BE2C (cell line): ENCODE measurements around the gene CDH23.

Source experiments
- DNase-seq: peaks from one replicate; pipeline ENCODE4 v3.0.0-alpha.2; 2020
- H3K27me3 ChIP-seq: fragments of 250-450 bp; sonication (Bioruptor Pico); 2 replicates; pipeline ENCODE4 v1.5.1; 2020; ENCODE audit warnings: mild to moderate bottlenecking
- H3K36me3 ChIP-seq: fragments of 250-450 bp; sonication (Bioruptor Pico); 2 replicates; pipeline ENCODE4 v1.5.1; 2020; ENCODE audit warnings: mild to moderate bottlenecking
- H3K4me1 ChIP-seq: fragments of 250-450 bp; sonication (Bioruptor Pico); 2 replicates; pipeline ENCODE4 v1.5.1; 2020
- H3K4me3 ChIP-seq: 2 replicates; pipeline ENCODE4 v1.5.1; 2011; ENCODE audit warnings: low read depth, low read length
- H3K9me3 ChIP-seq: fragments of 250-450 bp; sonication (Bioruptor Pico); 2 replicates; pipeline ENCODE4 v1.5.1; 2020
- TF ChIP-seq, protein P1 (sequence below): IDR thresholded peaks from 2 replicates; pipeline ENCODE4 v1.5.1; 2012; ENCODE audit warnings: mild to moderate bottlenecking, low read depth, low read length

The CDH23 gene

DNA sequence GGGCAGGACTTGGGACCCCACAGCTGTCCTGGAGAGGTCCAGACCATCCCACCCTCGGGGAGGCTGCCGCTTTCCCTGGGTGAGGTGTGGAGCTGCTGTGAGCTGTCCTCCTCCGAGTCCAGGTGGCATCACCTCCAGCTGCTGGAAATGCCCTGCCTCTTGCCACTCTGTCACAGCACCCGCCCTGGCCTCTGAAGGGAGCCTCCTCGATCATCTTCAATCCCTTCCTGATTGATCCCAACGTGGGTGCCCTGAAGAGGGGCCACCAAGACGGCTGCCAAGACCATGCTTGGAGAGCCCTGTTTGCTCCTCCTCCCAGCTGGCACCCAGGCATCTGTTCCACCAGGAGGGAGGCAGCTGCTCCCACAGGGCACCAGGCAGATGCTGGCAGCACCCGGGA lies 318.3 kb downstream of the CDH23 start:
- no peaks in the 10 kb centered on the region for H3K4me1 ChIP-seq
- H3K9me3 ChIP-seq: no peaks in the 10 kb centered on the region
- DNase-seq: no peak
- H3K4me3 ChIP-seq: no peak overlapping the region
- no peaks in the 10 kb centered on the region for H3K36me3 ChIP-seq
- no peaks in the 10 kb centered on the region for H3K27me3 ChIP-seq
- TF ChIP-seq, protein P1, sequence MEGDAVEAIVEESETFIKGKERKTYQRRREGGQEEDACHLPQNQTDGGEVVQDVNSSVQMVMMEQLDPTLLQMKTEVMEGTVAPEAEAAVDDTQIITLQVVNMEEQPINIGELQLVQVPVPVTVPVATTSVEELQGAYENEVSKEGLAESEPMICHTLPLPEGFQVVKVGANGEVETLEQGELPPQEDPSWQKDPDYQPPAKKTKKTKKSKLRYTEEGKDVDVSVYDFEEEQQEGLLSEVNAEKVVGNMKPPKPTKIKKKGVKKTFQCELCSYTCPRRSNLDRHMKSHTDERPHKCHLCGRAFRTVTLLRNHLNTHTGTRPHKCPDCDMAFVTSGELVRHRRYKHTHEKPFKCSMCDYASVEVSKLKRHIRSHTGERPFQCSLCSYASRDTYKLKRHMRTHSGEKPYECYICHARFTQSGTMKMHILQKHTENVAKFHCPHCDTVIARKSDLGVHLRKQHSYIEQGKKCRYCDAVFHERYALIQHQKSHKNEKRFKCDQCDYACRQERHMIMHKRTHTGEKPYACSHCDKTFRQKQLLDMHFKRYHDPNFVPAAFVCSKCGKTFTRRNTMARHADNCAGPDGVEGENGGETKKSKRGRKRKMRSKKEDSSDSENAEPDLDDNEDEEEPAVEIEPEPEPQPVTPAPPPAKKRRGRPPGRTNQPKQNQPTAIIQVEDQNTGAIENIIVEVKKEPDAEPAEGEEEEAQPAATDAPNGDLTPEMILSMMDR: no peak

DNA sequence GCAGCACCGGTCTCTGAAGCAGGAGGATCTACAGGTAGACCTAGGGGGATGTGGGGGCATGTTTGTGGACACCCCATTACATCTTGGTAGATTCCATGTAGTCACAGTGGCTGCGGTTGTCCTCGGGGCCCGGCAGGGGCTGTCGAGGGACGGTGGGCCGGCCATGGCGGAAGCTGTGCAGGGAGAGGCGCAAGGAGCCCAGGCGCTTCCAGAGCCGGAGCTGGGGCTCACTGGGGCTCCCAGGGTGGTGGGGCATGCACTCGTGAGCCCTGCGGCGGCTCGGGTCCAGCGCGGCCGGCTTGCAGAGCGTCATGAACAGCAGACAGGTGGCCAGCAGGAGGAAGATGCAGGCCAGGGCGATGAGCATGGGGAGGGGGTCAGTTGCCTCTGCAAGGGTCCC lies 319.1 kb downstream of the CDH23 start:
- Histone ChIP-seq H3K36me3 (no peaks in the 10 kb centered on the region), H3K4me3 (no peak overlapping the region), H3K4me1 (no peaks in the 10 kb centered on the region), H3K27me3 (no peaks in the 10 kb centered on the region), H3K9me3 (no peaks in the 10 kb centered on the region)
- TF ChIP-seq, protein P1: no peak
- no peak for DNase-seq

DNA sequence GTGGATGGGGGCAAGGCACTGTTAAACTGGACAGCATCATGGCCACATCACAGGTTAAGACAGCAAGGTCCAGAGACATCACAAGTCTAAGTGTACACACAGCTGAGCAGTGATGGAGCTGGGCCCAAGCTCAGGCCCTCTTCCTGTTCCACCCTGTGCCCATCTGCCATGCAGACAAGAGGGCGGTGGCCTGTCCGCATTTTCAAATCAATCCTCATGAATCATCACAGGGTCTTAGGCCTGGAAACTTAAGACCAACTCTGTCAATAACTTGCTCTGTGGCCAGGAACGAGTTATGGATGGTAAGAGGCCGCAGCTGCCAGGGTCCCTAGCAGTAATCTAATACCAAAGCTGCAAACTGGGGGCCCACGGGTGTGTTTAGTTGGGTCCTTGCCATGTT lies 319.7 kb downstream of the CDH23 start:
- Histone ChIP-seq H3K4me1 (no peaks in the 10 kb centered on the region), H3K36me3 (no peaks in the 10 kb centered on the region), H3K27me3 (no peaks in the 10 kb centered on the region), H3K4me3 (no peak overlapping the region), H3K9me3 (no peaks in the 10 kb centered on the region)
- TF ChIP-seq, protein P1: no peak
- DNase-seq: no peak

DNA sequence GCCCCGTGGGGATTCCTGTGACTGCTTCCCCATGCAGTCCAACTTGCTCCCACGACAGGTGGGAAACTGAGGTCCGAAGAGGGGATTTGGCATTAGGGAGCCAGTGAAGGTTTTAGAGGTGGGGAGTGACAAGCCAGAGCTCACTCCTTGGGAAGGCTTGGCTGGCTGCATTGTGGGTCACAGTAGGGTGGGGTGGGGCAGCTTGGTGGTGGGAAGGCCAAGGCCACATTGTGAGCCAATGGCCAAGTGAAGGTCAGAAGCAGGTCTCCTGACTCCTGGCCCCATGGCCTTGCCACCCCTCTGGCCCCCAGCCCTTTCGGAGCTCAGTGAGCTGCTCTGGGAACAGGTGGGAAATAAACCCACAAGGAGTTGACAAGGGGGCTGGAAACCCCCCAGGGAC lies 320.3 kb downstream of the CDH23 start:
- TF ChIP-seq, protein P1: no peak
- no peak overlapping the region for H3K4me3 ChIP-seq
- no peak for DNase-seq
- H3K9me3 ChIP-seq: no peaks in the 10 kb centered on the region
- H3K4me1 ChIP-seq: no peaks in the 10 kb centered on the region
- no peaks in the 10 kb centered on the region for H3K27me3 ChIP-seq
- no peaks in the 10 kb centered on the region for H3K36me3 ChIP-seq

DNA sequence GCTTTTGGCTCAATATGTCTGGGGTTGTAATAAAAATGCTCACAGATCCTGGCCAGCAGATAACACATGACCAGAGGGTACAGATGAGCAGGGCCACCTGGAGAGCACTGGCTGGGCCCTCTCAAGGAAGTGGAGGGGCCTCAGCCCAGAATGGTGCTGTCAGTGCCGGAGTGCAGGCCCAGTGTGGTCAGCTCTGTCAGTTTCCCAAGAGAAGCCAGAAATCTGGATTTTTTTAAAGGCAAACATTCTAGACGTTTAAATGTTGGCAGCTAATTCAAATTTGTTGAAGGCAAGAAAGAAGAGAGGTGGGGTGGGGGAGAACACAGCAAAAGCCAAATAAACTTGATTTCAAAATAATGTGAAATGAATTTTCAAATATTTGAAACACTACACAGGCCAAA lies 320.8 kb downstream of the CDH23 start:
- no peaks in the 10 kb centered on the region for H3K9me3 ChIP-seq
- TF ChIP-seq, protein P1: no peak
- H3K4me1 ChIP-seq: no peaks in the 10 kb centered on the region
- H3K4me3 ChIP-seq: no peak overlapping the region
- H3K27me3 ChIP-seq: no peaks in the 10 kb centered on the region
- no peak for DNase-seq
- H3K36me3 ChIP-seq: no peaks in the 10 kb centered on the region

DNA sequence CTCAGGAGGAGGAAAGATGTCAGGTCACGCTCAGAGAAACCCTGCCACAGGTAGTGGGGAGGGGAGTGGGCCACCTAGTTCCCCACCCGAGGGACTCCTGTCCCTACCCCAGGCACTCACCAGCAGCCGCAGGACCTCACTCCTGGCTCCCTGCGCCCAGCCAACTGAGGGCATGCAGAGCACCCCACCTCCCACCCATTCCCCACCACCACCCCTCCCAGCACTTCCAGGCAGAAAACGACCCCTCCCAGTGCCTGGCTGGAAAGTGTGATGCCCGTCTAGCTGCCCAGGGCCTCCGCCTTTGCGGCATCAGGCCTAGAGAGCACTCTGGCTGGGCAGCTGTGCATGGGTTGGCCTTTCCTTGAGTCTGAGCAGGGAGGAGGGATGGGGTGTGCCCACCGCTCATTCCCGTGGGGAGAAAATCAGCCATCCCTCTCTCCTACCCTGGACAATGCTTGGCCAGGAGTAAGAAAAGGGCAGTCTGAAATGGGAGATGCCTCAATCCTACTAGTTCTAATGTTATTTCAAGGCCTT lies 321.5 kb downstream of the CDH23 start:
- no peak overlapping the region for H3K4me3 ChIP-seq
- H3K4me1 ChIP-seq: no peaks in the 10 kb centered on the region

More for the DNA sequence above, 321.5 kb downstream of the CDH23 start:
- TF ChIP-seq, protein P1: no peak
- Histone ChIP-seq H3K36me3 (no peaks in the 10 kb centered on the region), H3K27me3 (no peaks in the 10 kb centered on the region), H3K9me3 (no peaks in the 10 kb centered on the region)
- no peak for DNase-seq
